Measurements from ENCODE around the gene MTHFD2. TPM values are rescaled to one million over a fixed set of nuclear protein-coding genes. Genes with fewer than 3 reads are reported as not detected.
"Not testable (repeated sequence)": the region's sequence is repeated elsewhere in the genome, so short reads cannot be mapped to it uniquely, and the experiment has no call there.

The MTHFD2 gene
- total and polyA plus RNA-seq, 3 donors from 2014 or later = 19.0 to 39.3 (median 23.2) TPM

GRCh38 chr2:74225698-74226459, 27.5 kb downstream of the MTHFD2 start:
- 80 to 85% methylated on average over 4 of the region's 4 CpGs for WGBS, 2 donors
- no peak for DNase-seq
- intact Hi-C loops (cut with DNase I; ENCODE audit: low total_unique reads) = no loop called here
- TF ChIP-seq CTCF (IDR thresholded peaks at IDR 0.05) = no peak
- H3K9me3 ChIP-seq = no peaks in the 10 kb centered on the region
- no peaks in the 10 kb centered on the region for H3K27me3 ChIP-seq
- H3K27ac ChIP-seq = no peak overlapping the region
- H3K36me3 ChIP-seq (ENCODE audit: low read depth, missing control alignments) = no peaks in the 10 kb centered on the region
- H3K4me1 ChIP-seq = no peaks in the 10 kb centered on the region
- no peak overlapping the region for H3K4me3 ChIP-seq

GRCh38 chr2:74226648-74227213, 28.3 kb downstream of the MTHFD2 start:
- TF ChIP-seq CTCF (IDR thresholded peaks at IDR 0.05) = no peak
- TF ChIP-seq POLR2A (IDR thresholded peaks at IDR 0.05) = no peak
- 88 to 89% methylated on average over 17 to 21 of the region's 21 CpGs for WGBS, 2 donors
- no peaks in the 10 kb centered on the region for H3K36me3 ChIP-seq (ENCODE audit: low read depth, missing control alignments)

GRCh38 chr2:74227646-74228045, 29.2 kb downstream of the MTHFD2 start:
- Histone ChIP-seq H3K9me3 (no peaks in the 10 kb centered on the region), H3K4me3 (no peak overlapping the region), H3K4me1 (no peaks in the 10 kb centered on the region), H3K27me3 (no peaks in the 10 kb centered on the region), H3K27ac (no peak overlapping the region), H3K36me3 (ENCODE audit: low read depth, missing control alignments) (no peaks in the 10 kb centered on the region)
- TF ChIP-seq CTCF (IDR thresholded peaks at IDR 0.05) (no peak), POLR2A (IDR thresholded peaks at IDR 0.05) (no peak)
- WGBS, 2 donors = 89% methylated on average over 5 of the region's 5 CpGs
- no peak for DNase-seq
- intact Hi-C loops (cut with DNase I; ENCODE audit: low total_unique reads) = no loop called here

More at GRCh38 chr2:74226648-74227213, 28.3 kb downstream of the MTHFD2 start:
- Histone ChIP-seq H3K4me3 (no peak overlapping the region), H3K9me3 (no peaks in the 10 kb centered on the region), H3K4me1 (no peaks in the 10 kb centered on the region), H3K27me3 (no peaks in the 10 kb centered on the region), H3K27ac (no peak overlapping the region)
- intact Hi-C loops (cut with DNase I; ENCODE audit: low total_unique reads) = no loop called here
- DNase-seq = no peak

- no peak for DNase-seq
- 95 to 96% methylated on average over 4 of the region's 4 CpGs for WGBS, 2 donors
- Histone ChIP-seq H3K4me1 (no peaks in the 10 kb centered on the region), H3K27me3 (no peaks in the 10 kb centered on the region), H3K9me3 (no peaks in the 10 kb centered on the region), H3K4me3 (no peak overlapping the region), H3K27ac (no peak overlapping the region), H3K36me3 (ENCODE audit: low read depth, missing control alignments) (no peaks in the 10 kb centered on the region)
- no peak for TF ChIP-seq POLR2A (IDR thresholded peaks at IDR 0.05)
- TF ChIP-seq CTCF (IDR thresholded peaks at IDR 0.05) = no peak
- intact Hi-C loops (cut with DNase I; ENCODE audit: low total_unique reads) = no loop called here
These were observed 30.4 kb downstream of the MTHFD2 start for GRCh38 chr2:74228772-74229171.

GRCh38 chr2:74229865-74230264, 31.4 kb downstream of the MTHFD2 start:
- H3K4me3 ChIP-seq; H3K27ac ChIP-seq; H3K36me3 ChIP-seq (ENCODE audit: low read depth, missing control alignments); H3K4me1 ChIP-seq; DNase-seq; H3K27me3 ChIP-seq; intact Hi-C loops (cut with DNase I; ENCODE audit: low total_unique reads); H3K9me3 ChIP-seq: not testable (repeated sequence)
- WGBS, 2 donors = 87% methylated on average over 5 of the region's 5 CpGs

Data from testis (tissue), 3 donors.